ENCODE measurements around the gene EEF2KMT.
"Not testable (repeated sequence)": the region's sequence is repeated elsewhere in the genome, so short reads cannot be mapped to it uniquely, and the experiment has no call there.

EEF2KMT gene

DNA sequence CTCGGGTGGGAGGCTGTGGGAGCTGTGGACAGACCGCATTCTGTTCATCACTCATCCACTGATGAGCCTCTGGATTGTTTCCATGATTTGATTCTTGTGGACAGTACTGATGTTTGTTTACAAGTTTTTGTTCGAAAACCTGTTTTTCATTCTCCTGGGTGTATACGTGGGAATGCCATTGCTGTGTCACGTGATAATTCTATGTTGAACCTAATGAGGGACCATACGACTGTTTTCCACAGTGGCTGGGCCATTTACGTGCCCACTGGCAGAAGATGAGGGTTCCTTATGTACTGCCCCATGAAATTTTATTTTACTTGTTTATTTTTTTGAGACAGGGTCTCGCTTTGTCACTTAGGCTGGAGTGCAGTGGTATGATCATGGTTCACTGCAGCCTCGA lies 28.5 kb downstream of the EEF2KMT start:
- no peak for DNase-seq

DNA sequence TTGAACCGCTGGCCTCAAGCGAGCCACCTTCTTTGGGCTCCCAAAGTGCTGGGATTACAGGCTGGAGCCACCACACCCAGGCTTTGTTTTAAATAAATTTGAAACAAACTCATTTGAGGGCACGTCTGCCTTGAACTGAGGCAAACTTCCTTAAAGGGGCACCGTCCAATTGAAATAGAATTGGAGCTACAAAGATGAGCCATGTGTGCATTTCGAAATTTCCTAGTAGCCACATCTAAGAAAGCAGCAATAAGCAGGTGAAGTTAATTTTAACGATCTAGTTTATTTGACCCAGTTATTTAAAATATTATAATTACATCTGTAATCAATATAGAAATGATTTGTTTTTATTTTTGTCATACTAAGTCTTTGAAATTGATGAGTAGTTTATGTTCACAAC lies 31.1 kb downstream of the EEF2KMT start:
- DNase-seq, result no peak

DNA sequence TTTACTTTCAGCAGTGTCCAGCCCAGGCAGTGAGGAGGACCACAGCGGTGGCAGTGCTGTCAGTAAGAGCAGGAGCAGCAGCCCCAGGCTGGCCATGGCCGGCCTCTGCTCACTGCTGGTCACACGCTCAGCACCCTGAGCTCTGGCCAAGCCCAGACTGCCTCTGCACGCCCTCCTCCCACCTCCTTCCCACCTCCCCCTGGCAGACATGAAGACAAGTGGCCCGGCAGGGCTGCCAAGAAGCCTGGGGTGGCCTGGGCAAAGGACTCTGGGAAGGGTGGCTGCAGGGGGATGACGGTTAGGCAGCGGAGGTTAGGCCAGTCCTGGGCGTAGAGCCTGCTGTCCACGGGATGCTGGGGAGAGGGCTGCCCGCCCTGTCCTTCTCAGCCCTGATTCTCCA lies 31.8 kb downstream of the EEF2KMT start, which contains the start of gene C16orf89:
Gene C16orf89, minus strand, starts transcription at position 144 of the 400 bp plus-strand sequence. Its CDS starts 48 bp downstream, at position 96.
- DNase-seq, result peak; percentile 19

DNA sequence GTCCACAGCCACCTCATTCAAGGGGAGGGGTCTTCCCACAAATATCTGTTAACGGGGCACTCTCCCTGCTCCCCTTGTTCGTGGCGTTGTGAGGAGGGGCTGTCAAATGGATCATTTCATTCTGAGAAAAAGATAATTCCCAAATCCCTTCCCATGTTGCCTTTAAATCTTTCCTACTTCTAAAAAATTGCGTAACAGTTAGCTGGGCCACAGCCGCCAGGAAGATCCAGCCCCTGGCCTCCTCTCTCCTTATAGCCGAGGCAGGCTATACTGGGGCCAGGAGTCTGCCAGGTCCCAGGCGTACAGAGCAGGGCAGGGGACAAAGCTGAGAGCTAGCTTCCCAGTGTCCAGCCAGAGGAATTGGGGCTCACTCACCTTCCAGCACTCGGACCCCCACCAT lies 32.3 kb downstream of the EEF2KMT start:
- DNase-seq, result peak; percentile 50

DNA sequence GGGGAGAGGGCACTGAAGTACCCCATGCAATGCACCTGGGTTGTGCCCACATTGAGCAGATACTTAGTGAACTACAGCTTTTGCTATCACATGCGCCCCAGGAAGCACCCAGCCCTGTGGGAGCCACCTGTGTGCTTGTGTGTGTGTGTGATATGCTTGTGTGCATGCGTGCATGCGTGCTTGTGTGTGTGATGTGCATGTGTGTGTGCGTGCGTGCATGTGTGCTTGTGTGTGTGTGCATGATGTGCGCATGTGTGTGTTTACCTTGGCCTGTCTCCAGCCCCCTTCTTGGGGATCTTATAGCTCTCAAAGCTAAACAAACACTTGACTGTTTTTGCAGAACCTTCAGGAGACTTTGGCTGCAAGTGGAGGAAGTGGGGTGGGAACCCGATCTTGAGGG lies 32.7 kb downstream of the EEF2KMT start:
- DNase-seq, result peak; percentile 92

DNA sequence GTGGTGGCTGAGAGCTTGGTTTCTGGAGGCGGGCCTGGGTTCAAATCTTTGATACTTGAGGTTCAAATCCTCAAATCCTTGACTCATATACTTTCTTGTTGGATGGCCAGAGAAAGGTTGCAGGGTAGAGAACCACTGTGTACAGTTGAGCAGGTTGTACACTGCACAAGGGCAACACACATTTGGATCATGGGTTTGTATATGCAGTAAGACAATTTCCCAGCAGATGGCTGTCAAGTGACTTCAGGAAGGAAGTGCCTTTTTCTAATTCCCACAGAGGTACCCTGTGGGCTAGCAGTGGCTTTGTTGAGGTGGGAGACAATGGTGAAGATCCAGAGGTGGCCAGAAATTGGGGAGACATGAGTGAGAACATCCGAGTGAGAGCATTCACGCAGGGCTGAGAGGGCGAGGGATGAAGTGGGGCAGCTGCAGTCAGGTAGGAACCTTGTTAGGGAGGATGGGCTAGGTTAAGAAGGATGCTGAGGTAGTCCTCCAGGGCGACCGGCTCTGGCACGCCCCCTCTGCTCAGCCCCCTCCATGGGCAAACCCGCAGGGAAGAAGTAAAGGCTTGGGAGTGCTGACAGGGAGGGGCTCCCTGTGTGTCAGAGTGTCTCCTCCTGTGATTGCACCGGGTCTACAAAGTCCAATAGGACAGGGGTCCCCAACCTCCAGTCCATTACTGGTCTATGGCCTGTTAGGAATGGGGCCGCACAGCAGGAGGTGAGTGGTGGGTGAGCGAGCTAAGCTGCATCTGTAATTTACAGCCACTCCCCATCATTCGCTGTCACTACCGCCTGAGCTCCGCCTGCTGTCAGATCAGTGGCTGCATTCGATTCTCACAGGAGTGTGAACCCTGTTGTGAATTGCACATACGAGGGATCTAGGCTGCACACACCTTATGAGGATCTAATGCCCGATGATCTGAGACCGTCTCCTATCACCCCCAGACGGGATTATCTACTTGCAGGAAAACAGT lies 34.5 kb downstream of the EEF2KMT start:
- no peak for DNase-seq

DNA sequence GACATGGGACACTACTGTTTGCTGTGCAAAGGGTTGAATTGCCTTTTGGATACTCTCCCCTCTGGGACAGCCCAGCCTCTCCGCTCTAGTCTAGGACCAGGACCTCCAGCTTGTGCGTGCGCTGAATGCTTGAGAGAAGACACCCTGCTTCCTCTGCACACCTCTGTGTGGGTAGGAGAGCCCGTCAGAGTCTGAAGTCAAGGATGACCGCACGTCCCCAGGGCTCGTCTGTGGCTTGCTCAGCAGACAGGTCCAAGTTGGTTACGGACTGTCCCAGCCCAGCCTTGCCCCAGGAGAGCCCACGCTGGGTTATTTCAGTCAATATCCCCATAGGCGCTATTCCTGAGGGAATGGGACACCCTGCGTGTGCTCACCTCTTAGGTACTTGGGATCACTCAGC lies 35.5 kb downstream of the EEF2KMT start:
- DNase-seq, result no peak

DNA sequence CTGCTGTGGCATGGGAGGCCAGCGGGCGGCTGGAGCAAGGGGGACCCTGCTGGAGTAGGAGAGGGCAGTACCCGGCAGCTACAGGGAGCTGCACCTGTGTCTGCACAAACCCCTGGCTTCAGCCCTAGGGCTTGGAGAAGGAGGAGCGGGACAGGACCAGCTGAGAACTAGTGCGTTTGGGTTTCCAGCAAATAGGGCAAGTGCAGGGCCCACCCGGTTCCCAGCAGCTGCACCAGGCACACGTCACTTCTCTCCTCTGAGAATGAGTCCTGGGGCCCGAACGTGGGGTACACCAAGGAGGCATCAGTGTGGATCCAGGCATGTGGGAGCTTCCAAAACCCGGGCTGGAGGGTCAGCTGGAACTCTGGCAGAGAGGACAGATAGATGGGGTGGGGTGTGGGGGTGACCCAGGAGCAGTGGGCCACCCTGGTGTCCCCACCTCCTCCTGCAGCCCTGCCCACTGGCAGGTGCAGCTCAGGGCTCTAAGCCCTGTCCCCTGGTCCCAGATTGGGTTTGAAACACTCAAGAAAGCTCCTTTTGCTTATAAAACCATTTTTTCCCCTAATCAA lies 37.4 kb downstream of the EEF2KMT start:
- DNase-seq, result no peak

DNA sequence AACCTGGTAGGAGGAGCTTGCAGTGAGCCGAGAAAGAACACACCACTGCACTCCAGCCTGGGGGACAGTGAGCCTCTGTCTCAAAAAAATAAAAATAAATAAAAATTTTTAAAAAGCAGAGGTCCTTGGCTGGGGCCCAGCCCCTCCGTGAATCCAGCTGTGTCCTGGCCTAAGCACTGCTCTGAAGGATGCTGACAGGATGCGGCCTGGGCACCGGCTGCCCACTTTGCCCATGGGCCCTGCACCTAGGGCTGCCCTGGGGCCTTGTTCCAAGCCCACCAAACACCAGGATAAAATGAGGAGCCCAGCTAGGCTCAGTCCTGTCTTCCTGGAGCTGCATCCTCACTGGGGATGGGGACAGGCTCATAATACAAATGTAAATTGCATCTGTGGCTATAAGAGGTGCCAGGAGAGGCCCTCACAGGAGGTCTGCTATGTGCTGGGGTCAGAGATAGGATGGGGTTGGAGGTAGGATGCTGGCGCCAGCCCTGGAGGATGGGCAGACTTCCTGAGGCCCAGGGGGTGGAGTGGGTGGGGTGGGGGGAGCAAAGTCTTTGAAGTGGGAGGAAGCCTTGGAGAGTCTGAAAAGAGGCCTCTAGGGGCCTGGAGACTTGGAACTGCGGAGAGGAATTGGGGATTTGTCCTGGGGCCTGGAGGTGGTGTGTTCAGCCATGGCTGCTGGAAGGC lies 38.1 kb downstream of the EEF2KMT start:
- DNase-seq, result no peak

DNA sequence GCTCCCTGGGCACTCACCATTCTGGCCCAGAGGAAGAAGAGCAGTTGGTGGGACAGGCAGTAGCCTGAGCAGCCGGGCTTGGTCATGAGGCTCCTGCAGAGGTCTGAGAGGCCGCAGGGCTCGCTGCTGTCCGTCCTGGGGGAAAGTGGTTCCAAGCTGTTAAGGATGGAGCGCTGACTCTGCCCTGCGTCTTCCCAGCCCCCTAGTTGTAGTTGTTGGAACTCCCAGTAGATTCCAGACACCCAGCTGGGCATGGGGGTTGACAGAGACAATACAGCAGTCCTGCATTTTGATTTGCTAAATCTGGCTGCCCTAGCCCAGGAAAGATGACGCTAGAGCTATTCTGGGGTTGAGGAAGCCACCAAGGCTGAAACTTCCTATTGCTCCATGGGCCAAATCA lies 39.1 kb downstream of the EEF2KMT start:
- DNase-seq, result no peak

DNA sequence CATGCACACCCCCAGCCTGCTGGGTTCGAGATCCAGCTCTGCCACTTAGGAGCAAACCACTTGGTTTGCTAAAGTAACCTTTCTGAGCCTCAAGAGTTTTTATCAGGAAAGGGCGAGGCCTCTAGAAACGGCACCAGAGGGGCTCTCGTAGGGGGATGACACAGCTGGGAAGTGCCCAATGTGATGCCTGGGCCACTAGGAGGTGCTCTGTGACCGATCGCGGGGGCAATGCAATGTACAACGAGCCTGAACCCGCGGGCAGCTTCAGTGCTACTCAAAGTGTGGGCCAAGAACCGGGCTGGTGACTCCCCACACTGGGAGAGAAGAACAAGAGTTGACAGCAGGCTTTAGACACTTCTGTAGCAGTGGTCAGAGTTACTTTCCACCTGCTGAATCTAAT lies 41.2 kb downstream of the EEF2KMT start:
- DNase-seq, result no peak

DNA sequence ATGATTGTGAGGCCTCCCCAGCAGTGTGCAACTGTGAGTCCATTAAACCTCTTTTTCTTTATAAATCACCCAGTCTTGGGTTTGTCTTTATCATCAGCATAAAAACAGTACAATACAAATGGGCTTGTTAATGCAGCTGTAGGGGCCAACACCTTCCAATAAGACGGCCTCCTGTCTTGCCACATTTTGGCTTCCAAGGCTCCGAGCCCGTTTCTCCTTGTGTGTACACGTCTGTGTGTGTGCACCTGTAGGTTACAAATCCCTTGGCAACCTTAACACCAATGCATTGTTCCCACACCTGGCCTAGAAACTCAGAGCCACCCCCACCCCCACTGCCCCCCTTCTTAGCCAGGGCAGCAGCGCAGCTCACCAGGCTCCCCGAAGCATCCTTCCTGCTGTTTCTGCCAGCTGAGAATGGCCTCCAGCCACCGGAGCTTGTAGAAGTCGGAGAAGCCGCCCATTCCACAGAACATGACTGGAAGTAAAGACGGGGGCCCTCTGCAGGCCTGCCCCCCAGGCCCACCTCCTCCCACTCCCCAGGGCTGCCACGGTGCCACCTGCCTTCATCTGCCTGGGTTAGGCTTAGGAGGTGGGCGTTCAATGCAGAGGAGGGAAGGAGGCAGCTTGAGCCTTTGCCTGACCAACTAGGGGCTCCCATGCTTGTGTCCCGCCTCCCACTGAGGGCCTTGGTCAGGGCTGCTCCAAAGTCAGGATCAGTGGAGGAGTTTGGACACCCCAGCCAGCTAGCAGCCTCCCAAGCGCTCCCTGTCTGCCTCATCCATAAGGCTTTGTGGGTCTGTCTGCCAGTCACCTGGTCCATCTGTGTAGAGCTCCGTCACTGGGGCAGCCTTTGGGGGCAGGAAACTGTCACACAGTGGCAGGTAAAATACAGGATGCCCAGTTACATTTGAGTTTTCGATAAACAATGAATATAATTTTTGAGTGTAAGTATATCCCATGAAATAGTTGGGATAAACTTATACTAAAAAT lies 42.4 kb downstream of the EEF2KMT start:
- DNase-seq, result no peak

DNA sequence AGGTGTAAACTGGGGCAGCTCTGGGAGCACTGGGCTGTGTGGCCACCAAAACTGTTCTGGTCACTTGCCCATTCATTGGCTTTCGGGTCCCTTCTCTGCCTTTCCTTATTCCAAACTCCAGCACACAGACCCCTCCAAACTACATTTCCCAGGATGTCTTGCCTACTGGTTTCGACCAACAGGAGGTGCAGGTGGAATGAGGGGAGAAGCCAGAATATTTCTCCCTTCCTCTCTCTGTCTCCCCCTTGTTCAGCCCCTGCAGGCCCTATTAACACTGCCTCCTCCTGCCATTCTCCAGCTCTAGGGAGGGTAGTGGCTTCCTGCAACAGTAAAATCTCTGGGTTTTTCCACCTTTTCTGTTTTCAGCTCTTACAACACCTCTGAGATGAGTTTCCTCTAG lies 50.7 kb downstream of the EEF2KMT start:
- no peak for DNase-seq

DNA sequence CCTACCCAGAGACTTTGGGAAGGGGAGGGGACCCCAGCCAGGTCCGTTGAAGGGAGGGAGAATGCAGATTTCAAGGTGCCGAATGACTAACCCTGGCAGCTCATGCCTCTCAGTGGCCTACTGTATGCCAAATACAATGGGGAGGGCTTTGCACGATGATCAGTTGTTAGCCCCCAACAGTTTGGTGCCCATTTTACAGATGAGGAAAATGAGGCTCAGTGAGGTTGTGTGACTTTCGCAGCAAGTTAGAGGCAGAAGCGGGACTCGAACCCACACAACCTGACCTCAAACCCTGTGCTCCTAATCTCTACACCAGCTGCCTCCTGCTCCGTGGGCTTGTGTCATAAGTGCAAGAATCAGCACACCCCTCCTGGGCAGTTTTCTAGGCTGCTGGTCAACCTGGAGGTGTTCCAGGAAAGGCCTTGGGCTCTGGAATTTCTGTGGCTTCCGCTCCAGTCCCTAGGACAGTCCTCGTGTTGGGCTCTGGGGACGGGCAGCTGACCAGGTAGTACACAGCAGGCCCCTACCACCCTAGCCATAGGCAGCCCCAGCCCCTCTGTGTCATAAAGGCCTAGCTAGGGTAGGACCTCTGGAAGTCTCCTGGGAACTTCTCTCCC lies 52.0 kb downstream of the EEF2KMT start:
- no peak for DNase-seq

DNA sequence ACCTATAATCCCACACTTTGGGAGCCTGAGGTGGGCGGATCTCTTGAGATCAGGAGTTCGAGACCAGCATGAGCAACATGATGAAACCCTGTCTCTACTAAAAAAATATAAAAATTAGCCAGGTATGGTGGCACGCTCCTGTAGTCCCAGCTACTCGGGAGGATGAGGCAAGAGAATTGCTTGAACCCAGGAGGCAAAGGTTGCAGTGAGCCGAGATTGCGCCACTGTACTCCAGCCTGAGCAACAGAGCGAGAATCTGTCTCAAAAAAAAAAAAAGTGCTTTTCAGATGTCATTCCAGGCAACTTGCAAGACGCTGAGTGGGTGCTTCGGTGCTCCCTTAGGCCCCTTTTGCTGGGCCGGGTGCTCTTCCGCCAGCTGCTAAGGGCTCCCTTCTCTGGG lies 53.0 kb downstream of the EEF2KMT start:
- not testable (repeated sequence) for DNase-seq

DNA sequence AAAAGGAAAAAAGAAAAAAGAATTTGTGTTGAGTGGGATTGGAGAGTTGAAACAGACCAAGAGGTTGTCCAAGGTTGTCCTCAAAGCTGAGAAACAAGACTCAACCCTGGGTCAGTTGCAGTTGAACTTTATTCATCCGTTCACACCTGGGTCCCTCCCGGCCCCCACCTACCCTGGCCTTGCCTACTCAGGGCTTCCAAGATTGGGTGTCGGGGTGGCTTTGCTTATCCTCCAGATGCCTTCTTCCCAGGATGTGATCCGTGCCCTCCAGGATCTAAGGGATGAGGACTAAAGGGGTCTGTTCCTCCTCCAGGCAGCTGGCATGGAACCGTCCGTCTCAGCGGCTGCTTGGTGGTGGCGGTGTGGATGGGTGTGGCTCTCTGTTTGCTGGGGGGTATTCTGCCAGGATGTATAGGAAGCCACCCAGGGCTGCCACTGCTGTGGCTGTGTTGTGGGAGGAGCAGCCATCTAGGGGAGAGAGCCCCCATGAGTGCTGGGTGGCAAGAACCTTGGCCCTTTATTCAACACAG lies 53.5 kb downstream of the EEF2KMT start:
- no peak for DNase-seq

DNA sequence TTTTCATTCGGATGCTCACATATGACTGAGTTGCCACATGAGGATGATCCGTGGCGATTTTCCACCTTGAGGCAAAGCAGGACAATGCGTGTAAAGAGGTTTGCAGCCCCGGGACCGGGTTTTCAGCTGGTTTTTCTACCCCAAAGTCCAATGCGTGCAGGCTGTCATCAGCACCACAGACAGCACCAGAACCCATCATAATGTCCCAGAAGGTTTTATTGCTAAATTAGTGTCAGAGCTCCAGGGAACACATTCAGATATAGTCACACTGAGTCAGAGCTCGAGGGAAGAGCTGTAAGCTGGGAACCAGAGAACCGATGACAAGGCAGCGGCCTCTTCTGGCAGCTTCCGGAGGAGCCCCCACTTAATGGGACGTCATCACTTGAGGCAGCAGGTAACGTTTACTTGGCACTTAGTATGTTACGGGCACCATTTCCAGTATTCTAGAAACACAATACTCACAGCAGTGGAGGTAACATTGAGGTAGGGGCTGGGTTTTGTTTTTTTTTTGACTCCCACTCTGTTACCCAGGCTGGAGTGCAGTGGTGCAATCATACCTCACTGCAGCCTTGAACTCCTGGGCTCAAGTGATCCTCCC lies 54.9 kb downstream of the EEF2KMT start:
- no peak for DNase-seq

DNA sequence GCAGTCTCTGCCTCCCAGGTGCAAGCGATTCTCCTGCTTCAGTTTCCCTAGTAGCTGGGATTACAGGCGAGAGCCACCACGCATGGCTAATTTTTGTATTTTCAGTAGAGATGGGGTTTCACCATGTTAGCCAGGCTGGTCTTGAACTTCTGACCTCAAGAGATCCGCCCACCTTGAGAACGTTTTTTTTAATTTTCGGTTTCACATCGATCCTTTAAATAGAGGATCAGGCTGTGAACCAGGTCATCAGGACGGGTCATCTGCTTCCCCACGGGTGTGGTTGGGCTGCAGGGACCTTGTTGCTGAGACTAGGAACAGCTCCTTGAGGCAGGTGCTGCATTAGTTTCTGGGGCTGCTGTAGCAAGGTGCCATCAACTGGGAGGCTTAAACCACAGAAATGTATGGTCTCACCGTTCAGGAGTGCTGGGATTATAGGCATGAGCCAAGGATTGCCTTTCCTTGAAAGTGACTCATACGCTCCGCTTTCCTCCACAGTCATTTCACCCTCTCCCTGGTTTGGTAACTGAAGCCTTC lies 55.9 kb downstream of the EEF2KMT start:
- no peak for DNase-seq

DNA sequence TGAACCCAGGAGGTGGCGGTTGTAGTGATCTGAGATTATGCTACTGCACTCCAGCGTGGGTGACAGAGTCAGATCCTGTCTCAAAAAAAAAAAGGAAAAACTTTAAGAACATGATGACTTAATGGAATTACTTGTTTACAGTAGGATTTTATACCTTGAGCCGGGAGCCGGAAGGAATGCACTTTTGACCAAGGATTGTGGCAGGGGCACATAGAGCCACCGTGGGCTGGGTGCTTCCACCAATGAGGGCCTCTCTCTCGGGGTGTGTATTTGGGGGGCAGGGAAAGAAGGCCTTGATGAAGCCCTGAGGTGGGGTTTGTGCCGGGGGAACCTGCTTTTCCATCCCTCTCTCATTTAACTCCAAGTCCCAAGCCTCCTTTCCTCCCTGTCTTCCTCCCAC lies 57.1 kb downstream of the EEF2KMT start:
- no peak for DNase-seq

DNA sequence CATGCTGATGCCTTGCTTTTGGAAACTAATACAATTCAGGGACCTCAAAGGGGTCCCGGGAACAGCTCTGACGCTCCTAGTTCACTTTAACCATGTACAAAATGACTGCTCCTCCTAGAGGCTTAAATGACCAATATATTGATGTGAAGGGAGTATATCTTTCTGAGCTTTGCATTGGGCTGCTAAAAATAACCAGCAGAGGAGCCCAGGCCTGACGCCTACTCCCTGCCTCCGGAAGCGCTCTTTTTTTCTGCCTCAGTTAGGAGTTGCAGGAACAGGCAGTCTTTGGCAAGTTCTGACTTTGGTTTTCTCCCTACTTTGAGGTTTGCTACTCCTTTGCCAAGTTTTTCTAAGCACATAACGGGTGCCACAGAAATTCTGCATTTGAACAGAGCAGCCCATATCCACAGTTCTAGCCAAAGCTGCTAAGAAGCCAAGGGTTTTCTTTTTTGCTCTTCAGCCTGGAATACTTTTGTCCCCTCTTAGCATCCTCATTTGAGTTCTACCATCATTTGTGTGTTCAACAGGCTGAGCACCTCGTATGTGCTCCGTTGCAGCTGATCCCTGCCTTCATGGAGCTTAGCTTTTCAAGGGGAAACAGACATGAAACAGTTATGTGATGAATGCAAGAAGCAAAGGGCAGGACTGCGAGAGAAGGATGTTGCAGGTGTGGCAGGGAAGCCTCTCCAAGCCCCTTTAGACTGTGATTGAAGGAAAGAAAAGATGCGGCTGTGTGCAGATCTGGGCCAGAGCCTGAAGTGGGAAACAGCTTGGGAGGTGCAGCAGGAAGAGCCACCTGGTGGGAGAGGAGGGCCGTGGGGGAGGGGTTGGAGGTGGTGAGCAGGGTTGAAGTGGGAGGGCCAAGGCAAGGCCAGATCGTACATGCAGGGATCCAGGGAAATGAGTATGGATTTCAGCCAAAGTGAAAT lies 61.1 kb downstream of the EEF2KMT start:
- no peak for DNase-seq
